ENCODE measurements around the gene SUMF1.

DNA sequence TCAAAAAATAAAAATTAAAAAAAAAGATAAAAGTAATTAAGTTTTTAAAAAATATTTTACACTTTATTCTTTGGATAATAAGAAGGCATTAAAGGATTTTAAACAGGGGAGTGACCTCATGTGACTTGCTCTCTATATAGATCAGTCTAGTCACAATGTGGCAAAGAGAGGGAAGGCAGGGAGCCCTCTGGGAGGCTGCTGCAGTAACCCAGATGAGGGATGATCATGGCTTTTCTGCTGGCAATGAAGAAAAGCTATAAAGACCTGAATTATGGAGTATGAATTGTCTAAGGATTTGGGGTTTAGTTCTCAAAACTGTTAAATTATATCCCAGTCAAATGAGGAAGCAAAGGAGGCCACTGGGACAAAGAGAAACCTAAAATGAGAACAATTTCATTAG, 58.1 kb downstream of the SUMF1 start:
- TF ChIP-seq, protein P1, sequence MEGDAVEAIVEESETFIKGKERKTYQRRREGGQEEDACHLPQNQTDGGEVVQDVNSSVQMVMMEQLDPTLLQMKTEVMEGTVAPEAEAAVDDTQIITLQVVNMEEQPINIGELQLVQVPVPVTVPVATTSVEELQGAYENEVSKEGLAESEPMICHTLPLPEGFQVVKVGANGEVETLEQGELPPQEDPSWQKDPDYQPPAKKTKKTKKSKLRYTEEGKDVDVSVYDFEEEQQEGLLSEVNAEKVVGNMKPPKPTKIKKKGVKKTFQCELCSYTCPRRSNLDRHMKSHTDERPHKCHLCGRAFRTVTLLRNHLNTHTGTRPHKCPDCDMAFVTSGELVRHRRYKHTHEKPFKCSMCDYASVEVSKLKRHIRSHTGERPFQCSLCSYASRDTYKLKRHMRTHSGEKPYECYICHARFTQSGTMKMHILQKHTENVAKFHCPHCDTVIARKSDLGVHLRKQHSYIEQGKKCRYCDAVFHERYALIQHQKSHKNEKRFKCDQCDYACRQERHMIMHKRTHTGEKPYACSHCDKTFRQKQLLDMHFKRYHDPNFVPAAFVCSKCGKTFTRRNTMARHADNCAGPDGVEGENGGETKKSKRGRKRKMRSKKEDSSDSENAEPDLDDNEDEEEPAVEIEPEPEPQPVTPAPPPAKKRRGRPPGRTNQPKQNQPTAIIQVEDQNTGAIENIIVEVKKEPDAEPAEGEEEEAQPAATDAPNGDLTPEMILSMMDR (IDR thresholded peaks at IDR 0.05), result no peak
- no peak for TF ChIP-seq POLR2A (IDR thresholded peaks at IDR 0.05)
- no peak for TF ChIP-seq POLR2AphosphoS5 (IDR thresholded peaks at IDR 0.05)
